Esophagus muscularis mucosa (tissue), 4 donors: Measurements from ENCODE around the gene SIM1. TPM values are rescaled to one million over a fixed set of nuclear protein-coding genes. Genes with fewer than 3 reads are reported as not detected.

Experiments used
- DNase-seq: peaks from one replicate; pipeline ENCODE4 v3.0.0-alpha.2; 2017; ENCODE audit errors: extremely low spot score
- H3K27ac ChIP-seq, 4 donors: fragments of 200-600 bp; sonication (generic); replicated peaks in 1 of 4; 1 replicate in 3 of 4; 2 replicates in 1 of 4; pipeline ENCODE4 v1.5.1; 2016 to 2019; ENCODE audit warnings: mild to moderate bottlenecking in 1 of 4
- H3K27me3 ChIP-seq, 4 donors: fragments of 200-600 bp; sonication (generic); one replicate each; pipeline versions ENCODE4 v1.5.1 to v1.6.0; 2016 to 2019
- H3K36me3 ChIP-seq, 4 donors: fragments of 200-600 bp; sonication (generic); one replicate each; pipeline ENCODE4 v1.5.1; 2016 to 2019
- H3K4me1 ChIP-seq, 4 donors: fragments of 200-600 bp; sonication (generic); one replicate each; pipeline ENCODE4 v1.5.1; 2016 to 2019
- H3K4me3 ChIP-seq, 4 donors: fragments of 200-600 bp; sonication (generic); 1 replicate in 2 of 4; 2 replicates in 2 of 4; pipeline ENCODE4 v1.5.1; 2016 to 2019; ENCODE audit warnings: mild to moderate bottlenecking in 4 of 4, moderate library complexity in 1 of 4
- H3K9me3 ChIP-seq, 4 donors: fragments of 200-600 bp; sonication (generic); 1 replicate in 3 of 4; 2 replicates in 1 of 4; pipeline ENCODE4 v1.5.1; 2016 to 2019
- EP300 ChIP-seq: sonication (generic); formaldehyde crosslinking; IDR thresholded peaks from one replicate; pipeline ENCODE4 v1.6.1; 2017; ENCODE audit warnings: antibody characterized with exemption
- POLR2A ChIP-seq: fragments of 450-650 bp; IDR thresholded peaks from one replicate; pipeline ENCODE4 v1.6.1; 2017; ENCODE audit warnings: antibody characterized with exemption, moderate library complexity, mild to moderate bottlenecking, low read depth
- POLR2AphosphoS5 ChIP-seq, 2 donors: sonication (generic); formaldehyde crosslinking; IDR thresholded peaks; one replicate each; pipeline ENCODE4 v1.6.1; 2017; ENCODE audit warnings: antibody characterized with exemption in 2 of 2
- WGBS: methylation state at CpG from one replicate; pipeline ENCODE4 v1.1.5; 2018; 5-methylcytosine and 5-hydroxymethylcytosine counted together
- intact Hi-C: fragments of 100-400 bp; cut with DNase I; formaldehyde crosslinking; loops from one replicate; pipeline ENCODE4 v1.15.1; 2023
- total RNA-seq, 4 donors: library from RNA; depleted of rRNA; stranded (reverse); fragments of >200 nt; gene quantifications; one replicate each; pipeline versions ENCODE4 v1.1.0 to v1.2.1, GENCODE V29; 2016
- TF ChIP-seq, protein P1 (sequence below), 3 experiments: fragments of 200-600 bp in 2 of 3; fragments of 450-650 bp in 1 of 3; sonication (generic) in 2 of 3; IDR thresholded peaks; one replicate each; pipeline ENCODE4 v1.5.1; 2017 to 2019; ENCODE audit warnings: antibody characterized with exemption in 3 of 3, mild to moderate bottlenecking in 2 of 3, moderate library complexity in 1 of 3

Gene SIM1
- total RNA-seq, 4 donors from 2014 or later, result not detected

DNA sequence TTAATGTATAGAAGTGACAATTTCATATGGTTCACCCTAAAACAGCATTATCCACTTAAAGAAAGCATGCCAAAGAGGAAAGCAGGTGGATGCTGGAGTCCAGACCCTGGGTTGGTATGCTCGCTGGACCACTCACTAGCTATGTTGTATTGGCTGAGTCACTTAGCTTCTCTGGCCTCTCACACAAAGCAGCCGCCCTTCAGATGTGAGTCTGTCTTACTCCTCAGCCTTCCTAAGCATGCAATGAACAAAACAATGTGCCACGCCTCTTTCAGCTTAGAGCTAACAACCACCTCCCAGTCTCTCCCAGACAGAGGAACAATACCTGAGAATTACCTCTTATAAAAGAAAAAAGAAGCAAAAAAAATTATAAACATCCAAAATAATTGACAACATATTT, 29.4 kb downstream of the SIM1 start:
- TF ChIP-seq POLR2AphosphoS5 (IDR thresholded peaks at IDR 0.05), result no peak
- Histone ChIP-seq H3K36me3 (no peaks in the 10 kb centered on the region), H3K27ac (no peak overlapping the region), H3K27me3 (peaks cover 0 to 49% (median 0%) of the 10 kb centered on the region in 4 donors), H3K4me3 (no peak overlapping the region), H3K4me1 (no peaks in the 10 kb centered on the region), H3K9me3 (no peaks in the 10 kb centered on the region)
- DNase-seq, result peak; percentile 81
- 87% methylated on average over 3 of the region's 3 CpGs for WGBS
- intact Hi-C loops, result no loop called here

DNA sequence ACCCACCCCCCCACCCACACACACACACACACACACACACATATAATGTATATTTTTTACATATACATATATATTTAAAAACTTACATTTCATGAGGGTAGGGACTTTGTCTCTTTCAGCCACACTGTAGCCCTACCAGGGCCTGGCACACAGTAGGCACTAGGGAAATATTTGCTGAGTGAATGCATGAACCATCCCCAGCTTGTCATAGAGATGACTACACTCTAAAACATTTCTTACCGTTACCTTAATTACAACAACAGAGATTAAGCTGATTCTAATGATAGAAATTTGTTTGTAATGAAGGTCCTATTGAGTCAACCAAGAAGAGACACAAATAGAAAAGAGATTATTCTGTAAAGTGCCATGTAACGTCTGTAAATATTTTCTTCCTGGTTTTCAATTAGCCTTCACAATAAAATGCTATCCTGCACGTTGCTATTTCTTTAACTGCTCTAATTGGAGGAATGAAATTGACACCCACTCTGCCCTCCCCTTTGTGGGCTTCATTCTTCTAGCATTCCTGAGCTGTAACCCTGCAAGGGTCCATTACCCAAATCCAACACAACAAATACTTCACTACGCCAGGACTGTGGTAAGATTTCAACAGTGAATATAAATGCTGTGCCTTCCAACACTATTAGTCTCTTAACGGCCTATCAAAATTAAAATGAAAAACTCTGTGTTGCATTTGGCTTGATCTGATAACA, 30.8 kb downstream of the SIM1 start:
- H3K4me1 ChIP-seq, result no peaks in the 10 kb centered on the region
- H3K36me3 ChIP-seq, result no peaks in the 10 kb centered on the region
- H3K9me3 ChIP-seq, result no peaks in the 10 kb centered on the region
- TF ChIP-seq EP300 (no peak), POLR2A (no peak), POLR2AphosphoS5 (IDR thresholded peaks at IDR 0.05) (no peak)
- TF ChIP-seq, protein P1, sequence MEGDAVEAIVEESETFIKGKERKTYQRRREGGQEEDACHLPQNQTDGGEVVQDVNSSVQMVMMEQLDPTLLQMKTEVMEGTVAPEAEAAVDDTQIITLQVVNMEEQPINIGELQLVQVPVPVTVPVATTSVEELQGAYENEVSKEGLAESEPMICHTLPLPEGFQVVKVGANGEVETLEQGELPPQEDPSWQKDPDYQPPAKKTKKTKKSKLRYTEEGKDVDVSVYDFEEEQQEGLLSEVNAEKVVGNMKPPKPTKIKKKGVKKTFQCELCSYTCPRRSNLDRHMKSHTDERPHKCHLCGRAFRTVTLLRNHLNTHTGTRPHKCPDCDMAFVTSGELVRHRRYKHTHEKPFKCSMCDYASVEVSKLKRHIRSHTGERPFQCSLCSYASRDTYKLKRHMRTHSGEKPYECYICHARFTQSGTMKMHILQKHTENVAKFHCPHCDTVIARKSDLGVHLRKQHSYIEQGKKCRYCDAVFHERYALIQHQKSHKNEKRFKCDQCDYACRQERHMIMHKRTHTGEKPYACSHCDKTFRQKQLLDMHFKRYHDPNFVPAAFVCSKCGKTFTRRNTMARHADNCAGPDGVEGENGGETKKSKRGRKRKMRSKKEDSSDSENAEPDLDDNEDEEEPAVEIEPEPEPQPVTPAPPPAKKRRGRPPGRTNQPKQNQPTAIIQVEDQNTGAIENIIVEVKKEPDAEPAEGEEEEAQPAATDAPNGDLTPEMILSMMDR (IDR thresholded peaks at IDR 0.05), result no peak
- H3K27me3 ChIP-seq, result peaks cover 0 to 41% (median 0%) of the 10 kb centered on the region in 4 donors
- intact Hi-C loops, result no loop called here
- no peak overlapping the region for H3K27ac ChIP-seq
- H3K4me3 ChIP-seq, result no peak overlapping the region
- peak; percentile 68 for DNase-seq
- WGBS, result 61% methylated on average over 5 of the region's 5 CpGs

DNA sequence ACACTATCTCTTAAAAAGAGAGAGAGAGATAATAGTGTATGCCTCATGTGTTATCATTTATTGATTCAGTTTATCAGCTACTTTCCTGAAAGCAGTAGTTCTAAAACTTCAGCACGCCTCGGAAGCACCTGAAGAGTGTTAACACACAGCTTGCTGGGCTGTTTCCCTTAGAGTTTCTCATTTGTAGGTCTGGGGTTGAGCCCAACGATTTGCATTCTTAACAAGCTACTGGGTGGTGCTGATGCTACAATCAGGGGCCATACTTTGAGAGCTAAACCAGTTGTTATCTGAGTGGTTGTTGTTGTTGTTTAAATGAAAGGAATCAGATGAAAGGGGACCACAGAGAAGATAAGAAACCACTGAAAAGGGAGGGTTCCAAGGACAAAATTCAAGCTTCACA, 32.6 kb downstream of the SIM1 start:
- intact Hi-C loops, result no loop called here
- Histone ChIP-seq H3K9me3 (no peaks in the 10 kb centered on the region), H3K27ac (no peak overlapping the region), H3K4me1 (no peaks in the 10 kb centered on the region), H3K36me3 (no peaks in the 10 kb centered on the region), H3K27me3 (peaks cover 0 to 32% (median 0%) of the 10 kb centered on the region in 4 donors), H3K4me3 (no peak overlapping the region)
- TF ChIP-seq POLR2A, result no peak
- TF ChIP-seq, protein P1 (IDR thresholded peaks at IDR 0.05), result no peak
- no peak for TF ChIP-seq POLR2AphosphoS5 (IDR thresholded peaks at IDR 0.05)
- TF ChIP-seq EP300, result no peak
- DNase-seq, result peak; percentile 29
- WGBS, result 67% methylated on average over 3 of the region's 3 CpGs

DNA sequence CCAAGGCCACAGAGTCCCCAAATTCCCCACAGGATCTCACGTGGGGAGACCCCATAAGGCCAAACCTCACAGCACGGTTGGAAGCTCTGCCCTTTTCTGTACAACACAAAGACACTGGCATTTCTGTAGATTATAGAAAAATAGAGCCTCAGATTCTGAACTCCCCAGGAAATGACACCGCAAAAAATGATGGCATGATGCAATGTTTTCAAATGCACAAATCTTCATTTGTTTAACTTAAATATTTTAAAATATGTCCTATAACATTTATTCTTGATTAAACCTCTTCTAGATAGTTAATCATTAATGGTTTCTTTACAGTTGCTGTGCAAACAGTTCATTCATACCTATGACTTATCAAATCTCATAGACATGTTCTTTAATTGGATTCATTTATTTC, 33.8 kb downstream of the SIM1 start:
- intact Hi-C loops, result no loop called here
- WGBS, result 52% methylated on average over 3 of the region's 3 CpGs
- TF ChIP-seq EP300 (no peak), POLR2AphosphoS5 (IDR thresholded peaks at IDR 0.05) (no peak), POLR2A (no peak)
- TF ChIP-seq, protein P1 (IDR thresholded peaks at IDR 0.05), result no peak

DNA sequence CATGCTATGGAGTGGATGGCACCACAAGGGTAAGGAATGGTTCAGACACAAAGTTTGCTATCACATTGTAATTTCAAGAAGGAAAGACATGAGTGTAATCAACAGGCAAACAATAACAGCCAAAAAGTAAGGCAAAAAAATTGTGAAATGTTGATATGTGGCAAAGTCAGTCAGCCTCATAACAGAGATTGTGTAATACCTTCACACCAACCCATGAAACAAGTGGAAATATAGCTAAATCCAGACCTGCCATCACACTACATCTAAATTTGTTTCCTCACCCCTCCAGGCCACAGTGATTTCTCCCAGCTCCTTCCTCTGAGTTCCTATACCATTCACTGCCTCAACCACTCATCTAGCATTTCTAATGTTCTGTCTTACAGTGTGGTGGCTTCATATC, 37.3 kb downstream of the SIM1 start:
- TF ChIP-seq POLR2A, result no peak
- no peak for TF ChIP-seq EP300
- Histone ChIP-seq H3K4me3 (no peak overlapping the region), H3K27ac (no peak overlapping the region), H3K36me3 (no peaks in the 10 kb centered on the region), H3K4me1 (no peaks in the 10 kb centered on the region), H3K9me3 (no peaks in the 10 kb centered on the region), H3K27me3 (peaks cover 0 to 10% (median 0%) of the 10 kb centered on the region in 4 donors)
- DNase-seq, result no peak
- intact Hi-C loops, result no loop called here

More for the DNA sequence above, 33.8 kb downstream of the SIM1 start:
- peaks cover 0 to 21% (median 0%) of the 10 kb centered on the region in 4 donors for H3K27me3 ChIP-seq
- no peak overlapping the region for H3K4me3 ChIP-seq
- H3K4me1 ChIP-seq, result no peaks in the 10 kb centered on the region
- H3K36me3 ChIP-seq, result no peaks in the 10 kb centered on the region
- no peak overlapping the region for H3K27ac ChIP-seq
- no peak for DNase-seq
- H3K9me3 ChIP-seq, result no peaks in the 10 kb centered on the region
